Ecto neural progenitor cell (in vitro differentiated cells): Measurements from ENCODE around the gene NHS.

Experiments used
- DNase-seq: peaks from one replicate; pipeline ENCODE4 v3.0.0-alpha.2; 2018; ENCODE audit warnings: low spot score

The NHS gene

DNA sequence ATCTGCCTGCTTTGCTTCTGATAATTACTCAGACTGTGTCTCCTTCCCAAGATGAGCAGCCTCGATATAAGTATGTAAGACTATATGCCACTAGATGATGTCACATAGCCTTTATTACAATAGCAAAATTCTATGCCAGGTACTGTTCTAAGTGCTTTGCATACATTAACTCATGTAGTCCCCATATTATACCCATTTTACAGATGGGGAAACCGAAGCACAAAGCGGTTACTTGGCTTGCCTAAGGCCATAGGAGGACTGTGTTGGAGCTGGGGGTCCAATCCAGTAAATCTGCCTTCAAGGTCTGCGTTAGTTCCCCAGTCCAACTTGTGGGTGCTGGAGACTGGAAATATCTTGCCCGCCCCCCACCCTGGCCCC is 361.5 kb downstream of the NHS start:
- DNase-seq, result no peak

DNA sequence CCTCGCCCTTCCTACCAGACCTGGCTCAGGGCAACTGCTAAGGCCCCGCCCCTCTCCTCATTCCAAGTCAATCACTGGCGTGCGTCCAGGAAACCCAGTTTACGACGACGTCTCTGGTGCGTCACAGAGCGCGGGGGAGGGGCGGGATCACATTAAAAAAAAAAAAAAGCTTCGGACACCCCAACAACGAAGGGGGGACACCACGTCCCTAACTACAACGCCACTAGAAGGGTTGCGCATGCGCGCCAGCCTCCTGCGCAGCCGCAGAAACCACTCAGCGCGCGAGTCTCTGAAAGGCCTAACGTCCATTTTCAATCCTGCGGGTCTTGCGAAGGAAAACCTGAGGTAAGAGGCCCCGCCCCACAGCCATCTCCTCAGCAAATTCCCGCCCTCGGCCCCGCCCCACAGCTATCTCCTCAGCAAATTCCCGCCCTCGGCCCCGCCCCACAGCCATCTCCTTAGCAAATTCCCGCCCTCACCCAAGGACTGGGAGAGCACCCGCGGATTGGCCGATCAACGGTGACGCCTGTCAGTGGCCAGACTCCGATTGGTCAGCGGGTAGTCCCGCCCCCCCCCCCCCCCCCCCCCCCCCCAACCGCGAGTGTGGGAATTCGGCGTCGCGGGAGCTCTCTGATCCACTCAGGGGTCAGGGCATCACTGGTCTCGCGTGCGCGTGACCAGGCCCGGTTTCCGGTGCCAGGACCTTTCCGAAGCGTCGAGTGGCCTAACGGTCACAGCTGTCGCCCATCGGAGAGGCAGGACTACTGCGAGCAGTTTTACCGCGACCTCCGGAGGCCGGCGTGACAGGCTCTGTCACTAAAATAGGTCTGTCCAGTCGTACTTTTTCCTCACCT is 362.1 kb downstream of the NHS start, which contains the start of gene SCML1:
Gene SCML1 (plus strand): TSS at position 638 of the 854 bp plus-strand sequence. CDS start 6,694 bp downstream, outside the sequence.
- DNase-seq, result peak; percentile 93

DNA sequence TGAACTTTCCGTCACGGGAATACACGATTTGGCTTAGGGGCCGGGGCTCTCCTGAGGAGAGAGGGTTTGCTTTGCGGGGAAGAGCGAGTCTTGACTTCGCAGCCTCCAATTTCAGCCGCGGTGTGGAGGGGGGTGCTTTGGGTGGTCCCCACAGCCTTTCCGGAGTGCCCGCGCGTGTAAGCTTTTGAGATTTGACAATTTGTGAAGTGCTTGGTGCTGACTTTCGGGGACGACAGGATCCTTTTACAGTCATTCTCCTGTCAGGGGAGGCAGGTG is 362.6 kb downstream of the NHS start:
- DNase-seq, result no peak

DNA sequence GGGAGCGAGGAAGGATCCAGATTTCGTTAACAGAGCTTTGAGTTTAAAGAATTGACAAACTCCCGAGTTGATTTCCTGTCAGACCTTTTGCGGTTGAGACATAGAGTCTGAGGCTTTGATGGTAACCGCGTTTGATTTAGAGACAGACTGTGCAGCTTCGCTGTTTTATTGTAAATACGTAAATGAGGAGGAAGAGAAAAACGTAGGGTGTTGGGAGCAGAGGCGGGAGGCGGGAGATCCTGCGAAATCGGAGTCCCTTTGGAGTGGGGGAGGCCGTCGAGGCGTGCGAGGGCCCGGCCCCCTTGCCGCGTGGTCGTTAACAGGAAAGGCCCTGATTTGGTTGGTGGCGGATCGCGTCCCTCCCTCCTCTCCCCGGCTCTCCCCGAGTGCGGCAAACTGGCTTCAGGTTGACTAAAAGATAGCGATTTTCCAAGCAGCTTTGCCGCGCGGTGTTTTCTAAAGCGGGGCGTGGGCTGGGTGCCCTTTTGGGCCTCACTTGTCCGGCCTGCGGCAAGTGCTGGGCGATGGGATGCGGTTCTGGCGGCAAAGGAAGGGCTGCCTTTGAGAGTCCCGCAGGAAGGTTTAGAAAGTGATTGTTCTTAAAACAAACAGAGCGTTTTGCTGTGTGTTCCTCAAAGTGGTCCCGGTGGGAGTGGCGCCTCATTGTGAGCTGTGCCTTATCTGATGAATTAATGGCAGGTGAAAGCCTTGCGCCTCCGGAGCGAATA is 363.1 kb downstream of the NHS start:
- DNase-seq, result peak; percentile 66

DNA sequence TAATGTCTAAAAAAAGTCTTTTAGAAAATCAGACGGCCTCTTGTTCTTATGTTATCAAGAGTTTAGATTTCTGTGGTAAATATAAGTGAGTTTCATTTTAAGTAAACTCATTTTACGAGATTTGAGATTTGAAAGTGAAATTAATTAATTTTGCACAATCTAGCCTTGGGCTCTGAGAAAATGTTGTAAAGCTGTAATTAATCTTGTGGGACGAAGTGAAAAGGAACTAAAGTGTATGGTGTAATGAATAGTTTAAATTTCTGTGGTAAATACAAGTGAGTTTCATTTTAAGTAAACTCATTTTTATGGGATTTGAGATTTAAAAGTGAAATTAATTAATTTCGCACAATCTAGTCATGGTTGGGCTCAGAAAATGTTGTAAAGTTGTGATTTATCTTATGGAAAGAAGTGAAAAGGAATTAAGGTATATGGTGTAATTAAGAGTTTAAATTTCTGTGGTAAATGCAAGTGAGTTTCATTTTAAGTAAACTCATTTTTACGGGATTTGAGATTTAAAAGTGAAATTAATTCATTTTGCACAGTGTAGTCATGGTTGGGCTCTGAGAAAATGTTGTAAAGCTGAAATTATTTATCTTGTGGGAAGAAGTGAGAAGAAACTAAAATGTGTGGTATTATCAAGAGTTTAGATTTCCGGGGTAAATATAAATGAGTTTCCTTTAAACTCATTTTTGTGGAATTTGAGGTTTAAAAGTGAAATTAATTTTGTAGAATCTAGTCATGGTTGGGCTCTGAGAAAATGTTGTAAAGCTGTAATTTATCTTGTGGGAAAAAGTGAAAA is 363.9 kb downstream of the NHS start:
- DNase-seq, result no peak

DNA sequence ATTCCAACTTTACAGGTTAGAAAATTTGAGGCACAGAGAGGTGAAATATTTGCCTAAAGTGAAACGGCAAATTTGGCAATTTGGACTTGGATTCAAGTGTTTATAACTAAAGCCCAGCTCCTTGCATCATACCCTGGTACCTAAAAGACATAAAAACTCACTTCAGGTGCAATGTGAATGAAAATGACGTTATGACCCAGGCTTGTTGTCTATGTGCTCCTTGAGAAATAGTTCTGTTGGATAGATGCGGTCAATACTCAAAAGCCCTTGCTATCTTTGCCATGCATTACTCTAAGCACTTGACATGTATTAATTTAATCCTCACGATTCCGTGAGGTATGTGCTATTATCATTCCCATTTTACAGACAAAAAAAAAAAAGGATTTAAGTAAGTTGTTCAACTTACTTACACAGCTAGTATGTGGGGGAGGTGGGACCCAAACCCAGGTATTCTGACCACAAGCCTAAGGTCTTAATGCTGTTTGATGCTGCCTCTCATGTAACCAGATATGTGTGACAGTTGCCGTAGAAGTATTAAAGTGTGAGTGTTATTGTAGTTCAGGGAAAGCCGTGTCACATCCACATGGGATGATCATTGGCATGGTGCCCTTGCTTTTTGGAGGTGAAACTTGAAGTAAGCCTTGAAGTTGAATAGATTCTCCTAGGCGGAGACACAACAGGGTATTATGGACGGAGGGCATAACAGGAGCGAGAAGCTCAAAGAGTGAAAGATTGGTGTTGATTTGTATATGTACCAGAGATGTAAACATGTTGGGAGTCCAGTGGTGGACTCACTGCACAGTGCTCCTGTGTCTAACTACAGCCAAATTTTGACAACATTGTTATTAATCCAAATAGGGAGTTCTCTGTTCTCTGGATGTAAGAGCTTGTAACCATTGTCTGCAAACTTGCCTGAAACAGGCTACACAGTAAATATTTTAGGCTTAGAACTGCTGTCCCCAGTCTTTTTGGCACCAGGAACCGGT is 365.4 kb downstream of the NHS start:
- DNase-seq, result no peak

DNA sequence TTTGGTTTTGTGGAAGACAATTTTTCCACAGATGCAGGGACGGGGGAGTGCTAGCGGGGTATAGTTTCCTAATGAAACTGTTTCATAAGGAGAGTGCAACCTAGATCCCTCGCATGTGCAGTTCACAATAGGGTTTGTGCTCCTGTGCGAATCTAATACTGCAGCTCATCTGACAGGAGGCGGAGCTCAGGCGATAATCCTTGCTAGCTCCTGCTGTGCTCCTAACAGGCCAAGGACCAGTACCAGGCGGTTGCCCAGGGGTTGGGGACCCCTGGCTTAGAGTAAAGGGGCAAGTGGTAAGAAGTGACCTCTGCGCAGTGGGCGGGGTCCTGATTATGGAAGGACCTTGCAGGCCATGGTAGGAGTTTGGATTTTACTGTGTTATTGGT is 366.1 kb downstream of the NHS start:
- DNase-seq, result peak; percentile 58

DNA sequence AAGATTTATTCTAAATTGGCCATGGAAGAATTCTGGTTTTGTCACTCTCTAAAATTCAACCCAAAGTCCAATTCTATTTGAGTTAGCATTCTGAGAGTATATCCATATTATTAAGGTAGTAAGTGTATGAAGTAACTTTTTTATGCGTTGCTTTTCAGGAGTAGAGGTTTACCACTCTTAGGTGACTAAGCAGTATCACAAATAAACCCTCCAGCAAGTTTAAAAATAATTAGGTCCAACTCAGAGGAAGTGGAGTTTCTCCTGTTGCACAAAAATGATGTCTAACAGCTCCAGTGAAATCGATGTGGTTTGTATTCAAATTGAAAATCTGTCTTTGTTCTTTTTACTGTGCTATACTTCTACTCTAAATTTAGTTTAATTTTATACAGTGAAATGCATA is 368.9 kb downstream of the NHS start:
- DNase-seq, result no peak

DNA sequence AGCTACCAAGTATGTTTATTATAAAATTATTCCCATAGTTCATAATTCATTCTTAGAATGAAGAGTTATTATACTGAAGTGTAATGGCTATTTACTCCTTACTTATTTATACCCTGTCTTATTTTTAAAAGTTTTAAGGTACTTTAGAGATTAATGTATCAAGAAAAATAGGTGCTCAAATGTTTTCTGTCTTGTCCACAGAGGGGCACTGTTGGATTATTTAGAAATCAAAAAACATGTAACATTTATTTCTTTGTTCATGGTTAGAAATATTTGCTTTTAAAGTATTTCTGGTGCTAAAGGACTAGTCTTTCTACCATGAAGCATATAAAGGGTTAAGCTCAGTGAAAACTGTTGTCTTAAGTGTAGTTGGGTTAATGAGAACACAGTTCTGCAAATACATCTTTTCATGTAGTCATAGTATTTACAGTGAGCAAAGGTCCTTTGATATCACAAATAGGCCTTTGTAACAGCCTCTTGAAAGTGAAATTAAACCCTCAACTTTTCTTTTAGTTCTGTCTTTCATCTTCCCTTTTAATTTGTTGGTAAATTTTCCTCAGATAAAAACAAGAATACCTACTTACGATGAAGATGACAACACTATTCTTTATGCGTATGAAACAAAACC is 370.0 kb downstream of the NHS start:
- no peak for DNase-seq

DNA sequence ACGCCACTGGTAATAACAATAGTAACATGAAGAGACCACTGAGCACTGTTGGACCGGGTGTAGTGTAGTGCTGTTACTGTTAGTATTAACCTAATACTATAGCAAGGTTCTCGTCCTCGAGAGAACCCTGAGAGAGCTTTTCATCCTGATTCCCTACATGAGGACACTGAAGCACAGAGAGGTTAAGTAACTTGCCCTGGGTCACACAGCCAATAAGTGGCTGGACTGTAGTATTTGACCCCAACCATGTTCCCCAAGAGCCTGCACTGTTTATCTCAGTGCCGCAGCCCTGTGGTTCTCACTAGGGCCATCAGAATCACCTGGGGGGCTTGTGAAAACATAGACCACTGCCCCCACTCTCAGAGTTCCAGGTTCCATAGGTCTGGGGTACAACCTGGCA is 372.7 kb downstream of the NHS start:
- no peak for DNase-seq

DNA sequence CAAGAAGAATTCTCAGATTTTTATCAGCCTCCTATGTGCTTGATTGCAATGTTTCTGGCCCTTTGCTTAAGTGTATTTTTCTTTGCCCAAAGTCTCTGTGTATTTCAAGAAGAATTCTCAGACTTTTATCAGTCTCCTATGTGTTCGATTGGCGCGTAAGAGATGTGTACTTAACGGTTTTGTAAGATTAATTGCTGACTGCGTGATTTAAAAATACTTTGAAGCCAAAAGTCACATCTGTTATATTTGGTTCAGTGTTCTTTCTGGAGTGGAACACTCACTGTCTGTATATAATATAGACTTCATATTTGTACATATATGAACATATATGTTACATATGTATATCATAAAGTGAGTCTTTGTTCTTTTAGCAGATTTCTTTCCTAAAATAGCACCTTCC is 373.7 kb downstream of the NHS start:
- DNase-seq, result no peak

DNA sequence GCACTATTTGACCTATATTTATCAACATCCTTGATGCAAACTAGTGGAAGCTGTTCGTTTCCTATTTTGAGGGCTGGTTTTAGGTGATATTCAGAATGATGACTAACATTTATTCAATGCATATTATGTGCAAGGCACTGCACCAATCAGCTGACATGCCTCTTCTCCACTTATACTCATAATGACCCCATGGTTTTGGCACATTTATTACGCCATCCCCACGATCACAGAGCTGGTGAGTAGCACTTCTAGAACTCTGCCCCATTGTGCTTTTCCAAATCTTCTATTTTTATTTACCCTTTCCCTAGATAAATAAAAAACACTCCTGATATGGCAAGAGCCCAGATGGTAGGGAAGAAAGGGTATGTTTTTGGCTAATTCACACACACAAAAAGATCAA is 375.4 kb downstream of the NHS start:
- no peak for DNase-seq

DNA sequence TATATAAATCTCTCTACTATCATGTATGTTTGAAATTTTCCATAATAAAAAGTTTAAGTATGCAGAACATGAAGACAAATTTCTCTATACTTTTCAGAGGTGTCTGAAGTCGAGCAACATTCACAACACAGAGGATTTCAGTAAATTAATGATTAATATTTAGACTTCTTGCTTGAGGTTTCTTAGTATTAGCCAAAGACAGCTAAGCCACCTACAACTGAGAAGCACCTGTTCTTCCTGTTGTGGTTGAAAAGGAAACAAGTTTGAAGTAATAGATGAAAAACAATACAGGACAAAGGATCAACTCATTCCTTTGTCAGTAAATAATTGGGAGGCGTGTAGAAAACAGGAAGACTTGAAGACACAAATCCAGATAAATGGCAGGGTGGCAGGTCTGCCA is 383.4 kb downstream of the NHS start:
- DNase-seq, result no peak

DNA sequence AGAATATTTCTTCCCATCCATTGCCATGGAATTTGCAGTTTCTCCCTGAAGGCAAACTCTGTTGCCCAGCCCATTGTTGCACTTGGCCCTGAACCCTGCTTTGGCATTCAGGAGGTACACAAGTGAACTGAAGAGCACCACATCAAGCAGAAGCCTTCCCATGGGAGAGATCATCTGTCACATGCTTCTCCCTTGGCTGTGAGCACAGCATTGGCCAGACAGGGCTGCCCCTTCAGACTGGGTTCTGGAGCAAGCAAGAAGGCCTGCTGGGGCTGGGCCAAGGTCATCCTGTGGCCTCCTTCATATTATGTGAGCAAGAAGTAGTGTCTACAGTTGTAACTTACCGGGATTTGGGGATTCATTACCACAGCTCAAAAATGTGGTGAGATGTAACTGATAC is 385.0 kb downstream of the NHS start:
- no peak for DNase-seq

DNA sequence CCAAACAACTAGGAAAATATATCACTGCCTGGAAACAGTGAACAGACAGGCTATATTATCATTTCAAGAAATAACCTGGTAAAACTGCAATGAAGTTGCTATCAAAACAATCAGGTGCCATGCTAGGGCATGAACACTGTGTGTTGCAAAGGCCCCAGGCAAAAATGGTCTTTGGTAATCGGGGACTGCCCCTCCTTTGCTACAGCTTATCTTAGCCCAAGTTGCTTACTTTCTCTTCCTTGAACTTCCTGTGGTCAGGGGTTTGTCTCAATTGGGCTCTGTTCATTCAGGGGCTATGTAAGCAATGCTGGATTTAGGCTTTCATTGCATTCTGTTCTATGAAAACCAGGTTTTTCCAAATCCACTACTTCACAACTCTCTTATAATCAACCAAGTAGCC is 392.7 kb downstream of the NHS start:
- no peak for DNase-seq

DNA sequence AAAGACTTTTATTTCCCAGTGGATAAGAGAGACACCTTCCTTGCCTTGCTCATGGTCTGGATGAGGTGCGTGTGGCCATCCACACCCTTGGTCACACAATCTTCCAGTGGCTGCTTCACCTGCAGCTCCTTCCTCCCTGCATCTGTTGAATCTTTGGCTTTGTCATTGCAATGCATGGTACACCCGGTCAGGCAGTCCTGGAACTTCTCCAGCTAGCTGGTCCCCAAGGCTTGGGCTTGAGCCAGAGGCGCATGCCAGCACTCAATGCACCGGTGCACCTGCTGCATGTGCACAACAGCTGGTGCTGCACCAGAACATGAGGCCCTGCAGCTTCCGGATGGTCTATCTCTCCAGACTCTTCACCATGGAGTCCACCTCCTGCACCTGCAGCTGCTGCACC is 394.0 kb downstream of the NHS start:
- no peak for DNase-seq

DNA sequence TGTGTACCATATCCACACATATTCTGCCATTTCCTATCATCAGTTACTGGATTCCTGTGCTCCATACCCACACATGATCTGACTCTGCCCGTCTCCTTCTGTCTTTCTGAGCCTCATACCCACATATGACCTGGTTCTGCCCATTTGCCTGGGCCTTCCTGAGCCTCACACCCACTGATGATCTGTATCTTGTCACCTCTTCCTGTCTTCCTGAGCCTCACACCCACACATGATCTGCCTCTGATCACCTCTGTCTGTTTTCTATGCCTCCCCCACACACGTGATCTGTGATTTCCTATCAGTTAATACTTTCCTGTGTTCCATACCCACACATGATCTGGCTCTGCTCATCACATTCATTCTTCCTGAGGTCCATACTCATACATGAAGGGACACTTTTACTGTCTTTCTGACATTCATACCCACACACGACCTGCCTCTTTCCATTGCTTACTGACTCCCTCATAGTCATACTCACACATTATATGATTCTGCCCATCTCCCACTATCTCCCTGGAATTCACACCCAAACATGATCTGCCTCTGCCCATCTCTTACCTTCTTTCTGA is 394.8 kb downstream of the NHS start:
- DNase-seq, result no peak

DNA sequence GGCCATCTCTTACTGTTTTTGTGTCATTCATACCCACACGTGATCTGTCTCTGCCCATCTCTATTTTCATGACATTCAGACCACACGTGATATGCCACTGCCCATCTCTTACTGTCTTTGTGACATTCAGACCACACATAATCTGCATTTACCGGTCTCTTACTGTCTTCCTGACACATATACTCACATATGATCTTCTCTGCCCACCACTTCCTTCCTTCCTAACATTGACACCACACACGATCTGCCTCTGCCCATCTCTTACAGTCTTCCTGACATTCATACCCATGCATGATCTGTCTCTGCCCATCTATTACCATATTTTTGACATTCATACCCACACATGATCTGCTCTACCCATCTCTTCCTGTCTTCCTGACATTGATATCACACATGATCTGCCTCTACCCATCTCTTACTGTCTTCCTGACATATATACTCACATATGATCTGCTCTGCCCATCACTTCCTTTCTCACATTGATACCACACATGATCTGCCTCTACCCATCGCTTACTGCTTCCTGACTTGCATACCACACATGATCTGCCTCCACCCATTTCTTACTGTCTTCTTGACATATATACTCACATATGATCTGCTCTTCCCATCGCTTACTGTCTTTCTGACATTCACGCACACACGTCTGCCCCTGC is 398.3 kb downstream of the NHS start:
- no peak for DNase-seq

DNA sequence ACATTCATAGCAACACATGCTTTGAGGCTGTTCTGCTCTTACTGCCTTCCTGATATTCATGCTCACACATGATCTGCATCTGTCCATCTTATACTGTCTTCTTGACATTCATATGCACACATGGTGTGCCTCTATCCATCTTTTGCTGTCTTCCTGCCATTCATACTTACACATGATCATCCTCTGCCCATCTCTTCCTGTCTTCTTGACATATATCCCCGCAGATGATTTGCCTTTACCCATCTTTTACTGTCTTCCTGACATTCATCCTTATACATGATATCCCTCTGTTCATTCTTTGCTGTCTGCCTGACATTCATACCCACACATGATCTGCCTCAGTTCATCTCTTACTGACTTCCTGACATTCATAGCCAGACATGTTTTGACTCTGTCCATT is 399.1 kb downstream of the NHS start:
- no peak for DNase-seq

DNA sequence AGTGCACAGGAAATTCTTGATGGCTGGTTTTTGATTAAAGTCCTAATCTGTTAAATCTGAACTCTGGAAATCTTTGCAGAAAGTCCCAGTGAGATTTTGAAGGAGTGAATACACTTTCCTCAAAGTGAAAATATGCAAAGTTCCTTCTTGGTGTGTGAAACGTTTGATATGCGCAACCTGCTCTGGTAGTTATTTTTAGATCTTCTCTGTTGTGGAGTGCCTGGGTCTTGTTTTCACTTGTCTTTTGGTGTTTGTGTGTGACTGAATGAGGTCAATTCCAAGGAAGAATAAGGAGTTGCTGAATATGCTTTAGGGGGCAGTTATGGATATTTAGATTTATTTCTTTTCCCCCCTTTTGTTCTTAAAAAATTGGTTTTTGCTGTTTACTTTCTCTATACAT is 404.0 kb downstream of the NHS start:
- DNase-seq, result no peak
